Panc1 (cell line): ENCODE results near the gene RMND5A. TPM values are rescaled to one million over a fixed set of nuclear protein-coding genes. Genes with fewer than 3 reads are reported as not detected.

Source experiments
- ATAC-seq: fragments of 200-7000 bp; cut with Tn5 transposase; 2 replicates; pipeline ENCODE4 v1.9.1; 2020; ENCODE audit warnings: mild to moderate bottlenecking, moderate library complexity
- BruUV-seq: library from RNA; stranded (reverse); fragments of 400-500 nt; replicated peaks from 2 replicates; lab custom pipeline; 2021; lab: Mats Ljungman, UMichigan
- CTCF ChIA-PET: fragments of 300-600 bp; sonication (Branson Sonifier 250); formaldehyde crosslinking; loops from one replicate; lab custom pipeline; 2022; ENCODE audit warnings: antibody characterized with exemption; lab: Charles Lee
- POLR2A ChIA-PET: fragments of 300-600 bp; sonication (Branson Sonifier 250); formaldehyde crosslinking; loops from one replicate; lab custom pipeline; 2022; ENCODE audit warnings: antibody characterized with exemption; lab: Charles Lee
- DNase-seq: peaks from one replicate; pipeline ENCODE4 v3.0.0-alpha.2; 2010; ENCODE audit warnings: low read depth, low spot score
- H3K27ac ChIP-seq: 2 replicates; pipeline ENCODE4 v1.5.1; 2011; ENCODE audit warnings: mild to moderate bottlenecking, low read length, inconsistent platforms
- H3K27me3 ChIP-seq: fragments of 200-500 bp; sonication (Bioruptor generic); 2 replicates; pipeline ENCODE4 v1.6.0; 2014; ENCODE audit warnings: low read length, inconsistent platforms; ENCODE audit not compliant: control insufficient read depth, insufficient read depth
- H3K36me3 ChIP-seq: fragments of 200-500 bp; sonication (Bioruptor generic); 2 replicates; pipeline ENCODE4 v1.5.1; 2014; ENCODE audit warnings: inconsistent platforms, mild to moderate bottlenecking, low read length, moderate library complexity; ENCODE audit not compliant: control insufficient read depth, insufficient read depth
- H3K4me1 ChIP-seq: 2 replicates; pipeline ENCODE4 v1.5.1; 2011; ENCODE audit warnings: inconsistent platforms, mild to moderate bottlenecking, low read length, moderate library complexity; ENCODE audit not compliant: control insufficient read depth, insufficient read depth
- H3K4me3 ChIP-seq, 2 experiments: 2 replicates each; pipeline ENCODE4 v1.5.1; 2011 to 2012; ENCODE audit warnings: low read depth in 2 of 2, low read length in 2 of 2, mild to moderate bottlenecking in 2 of 2, inconsistent platforms in 1 of 2, moderate library complexity in 1 of 2
- H3K9me3 ChIP-seq: fragments of 200-500 bp; sonication (Bioruptor generic); 2 replicates; pipeline ENCODE4 v1.5.1; 2014; ENCODE audit warnings: low read depth, mild to moderate bottlenecking, inconsistent platforms, low read length, moderate library complexity; ENCODE audit not compliant: control insufficient read depth, insufficient read depth
- CTCF ChIP-seq: fragments of 450-650 bp; IDR thresholded peaks from 2 replicates; pipeline ENCODE4 v1.5.1; 2017; ENCODE audit warnings: mild to moderate bottlenecking
- POLR2AphosphoS5 ChIP-seq: IDR thresholded peaks from 2 replicates; pipeline ENCODE4 v1.6.1; 2012; ENCODE audit warnings: mild to moderate bottlenecking, low read depth, low read length, moderate library complexity
- REST ChIP-seq, 2 experiments: IDR thresholded peaks; 2 replicates each; pipeline ENCODE4 v1.6.1; 2011 to 2012; ENCODE audit warnings: low read depth in 2 of 2, control low read depth in 1 of 2, low read length in 1 of 2, mild to moderate bottlenecking in 1 of 2, moderate library complexity in 1 of 2; ENCODE audit not compliant: insufficient read depth in 1 of 2
- SIN3A ChIP-seq: IDR thresholded peaks from 2 replicates; pipeline ENCODE4 v1.6.1; 2012; ENCODE audit warnings: low read depth, mild to moderate bottlenecking, low read length, moderate library complexity, borderline replicate concordance; ENCODE audit not compliant: insufficient read depth
- TCF7L2 ChIP-seq: IDR thresholded peaks from 2 replicates; pipeline ENCODE4 v1.6.1; 2011; ENCODE audit warnings: mild to moderate bottlenecking, low read depth, low read length, inconsistent platforms
- in situ Hi-C: cut with HindIII; loops from 2 replicates; pipeline ENCODE4 v1.10.0; 2016; ENCODE audit warnings: low sequenced_read_pairs, low pct_unique_long_range_greater_than_20kb
- intact Hi-C: fragments of 100-400 bp; cut with micrococcal nuclease; formaldehyde crosslinking; loops from one replicate; pipeline ENCODE4 v1.10.0; 2022; ENCODE audit not compliant: unreplicated experiment
- total RNA-seq: library from RNA; stranded (reverse); gene quantifications from one replicate; pipeline ENCODE4 v1.2.1, GENCODE V29; 2021; ENCODE audit not compliant: unreplicated experiment

RMND5A gene
- total RNA-seq, 1 experiment from 2014 or later: 42.8 TPM

DNA sequence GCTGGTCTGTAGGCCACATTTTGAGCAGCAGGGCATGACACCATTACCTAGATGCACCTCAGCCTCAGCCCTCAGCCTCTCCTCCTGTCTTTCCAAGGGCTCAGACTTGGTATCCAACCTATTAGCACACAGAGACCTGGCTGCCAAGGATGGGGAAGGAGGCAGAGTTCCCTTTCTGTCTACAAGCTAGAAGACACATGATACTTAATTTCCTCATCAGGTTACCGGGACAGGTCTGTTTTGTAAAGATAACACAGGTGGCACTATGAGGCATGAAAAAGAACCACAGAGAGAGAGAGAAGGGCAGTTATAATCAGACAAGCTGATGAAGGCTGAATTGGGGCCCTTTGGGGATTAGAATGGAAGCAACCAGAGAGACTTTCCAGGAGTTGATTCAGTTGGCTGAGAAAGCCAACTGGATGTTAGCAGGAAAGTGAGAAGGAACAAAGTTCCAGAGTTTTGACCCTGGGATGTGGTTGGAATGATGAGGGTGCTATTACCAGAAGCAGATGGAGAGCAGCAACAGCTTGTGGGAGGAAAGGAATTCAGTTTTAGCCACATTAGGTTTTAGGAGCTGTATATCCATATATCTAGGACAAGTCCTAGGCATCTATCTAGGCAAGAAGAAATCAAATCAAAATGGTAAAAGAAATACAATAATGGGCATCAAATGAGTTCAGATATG, 46.0 kb upstream of the RMND5A start:
- DNase-seq: no peak
- H3K9me3 ChIP-seq: no peaks in the 10 kb centered on the region
- ATAC-seq: no peak
- H3K36me3 ChIP-seq: no peaks in the 10 kb centered on the region
- in situ Hi-C loops (no loop called here), intact Hi-C loops (no loop called here)
- POLR2A ChIA-PET: no interaction called here
- TF ChIP-seq TCF7L2: no peak
- TF ChIP-seq POLR2AphosphoS5: no peak
- TF ChIP-seq CTCF: no peak
- no peaks in the 10 kb centered on the region for H3K4me1 ChIP-seq
- BruUV-seq: no TSS peak
- no peaks in the 10 kb centered on the region for H3K27me3 ChIP-seq
- CTCF ChIA-PET: no interaction called here
- H3K27ac ChIP-seq: no peak overlapping the region
- H3K4me3 ChIP-seq: no peak overlapping the region

DNA sequence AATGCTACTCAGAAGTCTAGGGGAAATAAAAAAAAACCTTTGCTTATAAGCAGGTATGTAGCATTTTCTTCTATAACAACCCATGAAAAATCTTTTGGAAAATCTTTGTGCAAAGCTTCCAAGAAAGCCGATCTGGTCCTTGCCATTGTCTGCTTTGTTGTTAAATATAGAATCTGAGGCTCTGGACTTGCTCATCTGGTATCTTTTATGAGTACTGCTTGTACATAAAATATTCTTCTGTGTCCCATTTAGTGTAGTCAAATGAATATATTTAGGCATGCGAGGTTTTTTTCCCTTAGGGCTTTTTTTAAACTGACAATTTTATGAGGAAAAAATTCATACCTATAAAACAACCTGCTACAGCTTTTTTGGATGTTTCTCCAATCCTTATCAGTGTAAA, 45.0 kb upstream of the RMND5A start:
- ATAC-seq: no peak
- Histone ChIP-seq H3K27me3 (no peaks in the 10 kb centered on the region), H3K36me3 (no peaks in the 10 kb centered on the region), H3K4me1 (no peaks in the 10 kb centered on the region), H3K27ac (no peak overlapping the region), H3K9me3 (no peaks in the 10 kb centered on the region), H3K4me3 (no peak overlapping the region)
- in situ Hi-C loops (no loop called here), intact Hi-C loops (no loop called here)
- ChIA-PET CTCF (no interaction called here), POLR2A (interaction anchor here (0.6 kb wide), 1 partner anchor 154 kb away, joined by 4 read pairs; no protein-coding TSS in a partner anchor)
- TF ChIP-seq CTCF (no peak), POLR2AphosphoS5 (no peak), REST (IDR thresholded peaks at IDR 0.05; ENCODE audit: insufficient read depth in 1 of 2, low read depth in 2 of 2, low read length in 1 of 2) (no peak), TCF7L2 (no peak), SIN3A (no peak)
- no TSS peak for BruUV-seq
- no peak for DNase-seq
